RWPE2 (cell line): ENCODE data around the gene CENPX.

Experiments
- ATAC-seq: fragments of 200-7000 bp; cut with Tn5 transposase; 3 replicates; pipeline ENCODE4 v1.9.1; 2021; ENCODE audit warnings: low read depth
- DNase-seq: peaks from one replicate; pipeline ENCODE4 v3.0.0-alpha.2; 2020; ENCODE audit warnings: low spot score
- H3K27ac ChIP-seq: fragments of 450-650 bp; 2 replicates; pipeline ENCODE4 v1.5.1; 2017; ENCODE audit warnings: mild to moderate bottlenecking; ENCODE audit not compliant: poor library complexity, severe bottlenecking
- H3K27me3 ChIP-seq: fragments of 250-450 bp; sonication (Bioruptor Pico); 2 replicates; pipeline ENCODE4 v1.5.1; 2021; ENCODE audit warnings: mild to moderate bottlenecking, moderate library complexity; ENCODE audit not compliant: insufficient read depth, poor library complexity, severe bottlenecking
- H3K36me3 ChIP-seq: fragments of 250-450 bp; sonication (Bioruptor Pico); 2 replicates; pipeline ENCODE4 v1.5.1; 2020; ENCODE audit warnings: low read depth, mild to moderate bottlenecking, moderate library complexity
- H3K4me1 ChIP-seq: fragments of 250-450 bp; sonication (Bioruptor Pico); 2 replicates; pipeline ENCODE4 v1.5.1; 2021; ENCODE audit warnings: mild to moderate bottlenecking, moderate library complexity; ENCODE audit not compliant: insufficient read depth, poor library complexity, severe bottlenecking
- H3K4me3 ChIP-seq: fragments of 250-450 bp; sonication (Bioruptor Pico); 2 replicates; pipeline ENCODE4 v1.5.1; 2021; ENCODE audit warnings: mild to moderate bottlenecking, moderate library complexity; ENCODE audit not compliant: severe bottlenecking
- H3K9me3 ChIP-seq: fragments of 250-450 bp; sonication (Bioruptor Pico); 2 replicates; pipeline ENCODE4 v1.5.1; 2021; ENCODE audit warnings: mild to moderate bottlenecking, moderate library complexity; ENCODE audit not compliant: severe bottlenecking
- CTCF ChIP-seq: fragments of 450-650 bp; IDR thresholded peaks from one replicate; pipeline ENCODE4 v1.5.1; 2017; ENCODE audit warnings: mild to moderate bottlenecking, moderate library complexity; ENCODE audit not compliant: poor library complexity, severe bottlenecking

The CENPX gene

GRCh38 chr17:82023447-82024241 lies 966 bp upstream of the CENPX start:
- DNase-seq (no peak), ATAC-seq (peak; percentile 6)
- Histone ChIP-seq H3K27ac (peak overlapping the region; percentile 16), H3K4me1 (no peaks in the 10 kb centered on the region), H3K9me3 (no peaks in the 10 kb centered on the region), H3K4me3 (peak overlapping the region; percentile 56), H3K36me3 (0 out of 2 replicates have a peak, but pooled peaks cover 5% of the 10 kb centered on the region), H3K27me3 (no peaks in the 10 kb centered on the region)
- TF ChIP-seq CTCF, result no peak

- H3K27ac ChIP-seq, result peak within 1 kb of the TSS; percentile 48
Observed at GRCh38 chr17:82022981-82023446, 336 bp upstream of the CENPX start, which contains the start of gene LRRC45. TSS of gene LRRC45 (plus strand) at chr17:82023305. CDS start at chr17:82023644, 339 bp downstream.

DNA sequence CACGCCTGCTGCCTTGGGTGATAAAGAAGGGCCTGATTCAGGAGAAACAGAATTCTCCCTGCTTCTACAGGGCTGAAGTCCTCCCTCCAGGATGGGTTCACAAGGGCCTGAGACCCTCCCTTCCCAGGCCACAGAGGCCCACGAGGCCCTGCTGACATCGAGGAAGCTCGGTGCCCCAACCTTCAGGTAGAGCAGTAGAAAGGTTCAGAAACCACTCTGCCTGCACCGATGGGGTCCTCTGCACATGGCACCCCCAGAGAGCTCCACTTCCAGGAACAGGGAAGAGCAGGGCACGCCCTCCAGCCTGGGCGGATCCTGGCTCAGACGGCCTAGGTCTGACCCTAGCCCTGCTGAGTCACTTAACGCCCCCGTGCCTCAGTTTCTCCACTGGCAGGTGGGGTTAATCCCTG lies 773 bp downstream of the CENPX start:
- H3K27me3 ChIP-seq, result no peaks in the 10 kb centered on the region
- no peaks in the 10 kb centered on the region for H3K9me3 ChIP-seq
- TF ChIP-seq CTCF, result no peak
- DNase-seq (no peak), ATAC-seq (no peak)
- H3K27ac ChIP-seq, result peak overlapping the region; percentile 48
- H3K36me3 ChIP-seq, result 0 out of 2 replicates have a peak, but pooled peaks cover 9% of the 10 kb centered on the region
- H3K4me3 ChIP-seq, result peak overlapping the region; percentile 81
- H3K4me1 ChIP-seq, result no peaks in the 10 kb centered on the region

More at GRCh38 chr17:82022981-82023446, 336 bp upstream of the CENPX start, which contains the start of gene LRRC45:
- DNase-seq, result peak; percentile 100
- H3K9me3 ChIP-seq, result no peaks in the 10 kb centered on the region
- no peaks in the 10 kb centered on the region for H3K27me3 ChIP-seq
- H3K4me3 ChIP-seq, result peak within 1 kb of the TSS; percentile 81
- ATAC-seq, result peak; percentile 88
- no peaks in the 10 kb centered on the region for H3K4me1 ChIP-seq
- TF ChIP-seq CTCF, result no peak
- H3K36me3 ChIP-seq, result 0 out of 2 replicates have a peak, but pooled peaks cover 9% of the 10 kb centered on the region

- TF ChIP-seq CTCF, result peak; percentile 78
- Histone ChIP-seq H3K4me3 (peak overlapping the region; percentile 81), H3K27me3 (no peaks in the 10 kb centered on the region), H3K4me1 (no peaks in the 10 kb centered on the region), H3K36me3 (0 out of 2 replicates have a peak, but pooled peaks cover 9% of the 10 kb centered on the region), H3K27ac (peak overlapping the region; percentile 48), H3K9me3 (no peaks in the 10 kb centered on the region)
- no peak for DNase-seq
- ATAC-seq, result peak; percentile 13
Observed at GRCh38 chr17:82021107-82021899, 1.4 kb downstream of the CENPX start.
